Measurements from ENCODE around the gene RIMS4.

Gene RIMS4

GRCh38 chr20:44737116-44737515, 73.2 kb downstream of the RIMS4 start:
- DNase-seq: no peak

GRCh38 chr20:44736170-44737021, 74.0 kb downstream of the RIMS4 start:
- DNase-seq: no peak

- no peak for DNase-seq
Observed at GRCh38 chr20:44735816-44736169, 74.6 kb downstream of the RIMS4 start.

GRCh38 chr20:44734938-44735337, 75.4 kb downstream of the RIMS4 start:
- DNase-seq: no peak

- peak; percentile 60 for DNase-seq
Observed at GRCh38 chr20:44733341-44734069, 76.8 kb downstream of the RIMS4 start.

- DNase-seq: no peak
Observed at GRCh38 chr20:44732327-44732726, 78.0 kb downstream of the RIMS4 start.

- no peak for DNase-seq
Observed at GRCh38 chr20:44731657-44732056, 78.7 kb downstream of the RIMS4 start.

- DNase-seq: no peak
Observed at GRCh38 chr20:44730441-44730840, 79.9 kb downstream of the RIMS4 start.

GRCh38 chr20:44728801-44729443, 81.4 kb downstream of the RIMS4 start:
- DNase-seq: no peak

GRCh38 chr20:44727651-44728050, 82.7 kb downstream of the RIMS4 start:
- no peak for DNase-seq

- DNase-seq: no peak
Observed at GRCh38 chr20:44727039-44727438, 83.3 kb downstream of the RIMS4 start.

- no peak for DNase-seq
Observed at GRCh38 chr20:44725837-44726236, 84.5 kb downstream of the RIMS4 start.

- DNase-seq: no peak
Observed at GRCh38 chr20:44724423-44725091, 85.8 kb downstream of the RIMS4 start.

- no peak for DNase-seq
Observed at GRCh38 chr20:44723798-44724362, 86.5 kb downstream of the RIMS4 start.

- DNase-seq: no peak
Observed at GRCh38 chr20:44723391-44723790, 87.0 kb downstream of the RIMS4 start.

GRCh38 chr20:44722990-44723389, 87.4 kb downstream of the RIMS4 start:
- no peak for DNase-seq

- no peak for DNase-seq
Observed at GRCh38 chr20:44721785-44722054, 88.6 kb downstream of the RIMS4 start.

- DNase-seq: no peak
Observed at GRCh38 chr20:44720997-44721784, 89.2 kb downstream of the RIMS4 start.

GRCh38 chr20:44720621-44720996, 89.7 kb downstream of the RIMS4 start:
- no peak for DNase-seq

GRCh38 chr20:44719841-44720240, 90.5 kb downstream of the RIMS4 start:
- no peak for DNase-seq

- no peak for DNase-seq
Observed at GRCh38 chr20:44717986-44718385, 92.4 kb downstream of the RIMS4 start.
